A172 (cell line): ENCODE data around the gene SACM1L. TPM values are rescaled to one million over a fixed set of nuclear protein-coding genes. Genes with fewer than 3 reads are reported as not detected.
A peak's percentile ranks its signal among the peaks of the same experiment; 100 is the strongest.
"Not testable (repeated sequence)": the region's sequence is repeated elsewhere in the genome, so short reads cannot be mapped to it uniquely, and the experiment has no call there.

ENCODE experiments used
- DNase-seq: peaks from one replicate; pipeline ENCODE4 v3.0.0-alpha.2; 2015; ENCODE audit warnings: low spot score
- total RNA-seq: library from RNA; depleted of rRNA; stranded (reverse); fragments of >200 nt; shearing (Covaris generic); gene quantifications from 2 replicates; pipeline ENCODE4 v1.2.3, GENCODE V29; 2014

The SACM1L gene
- total RNA-seq, 1 experiment from 2014 or later, result 31.2 TPM

GRCh38 chr3:45666757-45667431 is 22.3 kb upstream of the SACM1L start:
- peak; percentile 68 for DNase-seq

DNA sequence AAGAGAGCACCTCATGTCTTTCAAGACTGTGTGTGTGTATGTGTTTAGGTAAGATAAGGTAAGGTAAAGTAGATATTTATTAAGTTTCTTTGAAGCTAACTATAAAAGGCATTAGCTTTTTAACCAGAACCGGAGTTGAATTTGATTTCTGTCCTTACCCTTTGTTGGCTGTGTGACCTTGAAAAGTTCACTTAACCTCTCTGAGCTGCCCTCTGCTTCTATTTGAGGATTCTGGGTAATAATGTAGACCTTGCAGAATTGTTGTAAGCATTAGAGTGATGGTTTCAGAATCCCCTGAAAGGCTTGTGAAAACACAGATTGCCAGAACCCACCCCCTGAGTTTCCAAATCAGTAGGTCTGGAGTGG is 21.6 kb upstream of the SACM1L start:
- no peak for DNase-seq

DNA sequence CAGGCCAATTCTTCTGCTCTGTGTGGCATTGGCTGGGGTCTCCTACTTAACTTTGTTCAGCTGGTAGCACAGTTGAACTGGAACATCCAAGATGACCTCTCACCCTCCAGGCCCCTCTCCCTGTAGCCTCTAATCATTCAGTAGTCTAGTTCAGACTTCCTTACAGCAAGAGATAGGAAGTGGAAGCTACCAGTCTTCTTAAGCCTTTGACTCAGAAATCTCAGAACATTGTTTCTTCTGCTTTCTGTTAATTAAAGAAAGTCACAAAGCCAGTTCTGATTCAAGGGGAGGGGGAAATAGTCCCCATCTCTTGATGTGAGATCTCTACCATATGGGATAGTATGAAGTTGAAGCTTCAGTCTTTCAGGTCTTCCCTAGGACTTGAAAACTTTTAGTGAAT is 18.8 kb upstream of the SACM1L start:
- DNase-seq, result no peak

DNA sequence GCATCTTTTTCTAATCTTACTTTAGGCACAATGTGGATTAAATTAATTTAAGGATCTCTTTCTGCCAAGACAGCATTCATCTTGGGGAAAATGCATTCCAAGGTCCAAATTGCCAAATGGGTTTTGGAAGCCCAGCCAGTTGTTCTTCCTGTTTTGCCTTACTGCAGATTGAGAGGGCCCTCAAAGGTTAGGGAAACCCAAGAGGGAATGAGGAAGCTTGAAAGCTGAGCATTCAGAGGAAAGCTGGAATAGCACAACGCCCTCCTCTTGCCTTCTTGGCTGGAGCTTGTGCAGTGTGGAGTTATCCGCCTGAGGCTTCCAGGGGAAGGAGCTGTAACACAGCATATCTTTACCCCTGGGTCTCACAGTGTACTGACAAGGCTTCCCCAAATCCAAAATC is 18.2 kb upstream of the SACM1L start:
- DNase-seq, result no peak

DNA sequence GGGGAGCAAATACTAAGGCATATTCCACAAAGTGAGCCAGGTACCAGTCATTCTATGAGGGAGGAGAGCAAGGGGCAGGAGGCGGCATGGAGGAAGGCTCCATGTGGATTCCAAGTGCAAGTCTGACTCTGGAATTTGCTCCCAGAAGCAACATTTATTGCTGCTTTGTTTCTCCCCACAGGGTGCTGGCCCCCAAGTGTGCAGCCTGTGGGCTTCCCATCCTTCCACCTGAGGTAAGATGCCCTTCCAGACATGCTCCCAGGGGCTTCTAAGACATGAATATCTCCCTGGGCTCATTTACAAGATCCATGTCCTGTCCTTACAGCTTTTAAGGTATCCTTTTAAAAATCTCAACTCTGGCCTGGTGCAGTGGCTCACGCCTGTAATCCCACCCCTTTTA is 15.9 kb upstream of the SACM1L start:
- DNase-seq, result no peak

GRCh38 chr3:45676325-45677032 is 12.7 kb upstream of the SACM1L start:
- no peak for DNase-seq

DNA sequence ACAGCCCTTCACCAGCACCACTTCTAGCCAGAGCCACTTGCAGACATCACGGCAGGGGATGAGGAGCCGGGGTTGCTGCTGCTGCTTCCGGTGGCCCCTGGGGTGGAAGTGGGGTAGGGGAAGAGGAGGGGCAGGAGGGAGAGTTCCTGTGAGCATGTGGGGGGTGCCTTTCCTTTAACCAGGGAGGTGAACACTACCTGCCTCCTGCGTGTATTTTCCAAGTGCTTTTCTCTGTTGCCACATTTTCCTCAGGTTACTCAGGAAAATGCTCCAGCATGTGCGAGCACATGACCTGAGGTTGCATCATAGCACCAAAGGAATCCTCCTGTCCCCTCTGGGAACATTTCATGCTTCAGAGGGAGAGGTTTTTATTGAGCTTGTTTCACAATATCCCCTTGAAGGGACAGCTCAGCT is 12.2 kb upstream of the SACM1L start:
- peak; percentile 47 for DNase-seq

DNA sequence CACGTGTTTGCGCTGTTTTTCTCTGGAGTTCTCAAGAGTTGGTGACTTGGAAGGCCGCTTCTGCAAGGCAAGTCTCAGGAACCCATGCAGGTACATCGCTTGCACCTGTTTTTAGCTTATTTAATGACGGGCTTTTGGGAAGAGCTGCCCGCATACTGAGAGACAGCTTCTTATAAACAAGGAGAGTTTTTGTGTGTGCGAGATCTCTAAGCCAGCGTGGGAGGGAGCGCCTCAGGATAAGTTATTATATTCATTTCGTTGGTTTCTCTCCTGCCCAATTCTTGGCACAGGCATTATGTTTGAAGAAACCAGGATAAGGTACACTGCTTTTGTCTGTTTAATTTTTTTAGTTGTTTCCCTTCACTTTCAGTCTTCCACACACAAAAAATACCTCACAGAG is 11.4 kb upstream of the SACM1L start:
- no peak for DNase-seq

DNA sequence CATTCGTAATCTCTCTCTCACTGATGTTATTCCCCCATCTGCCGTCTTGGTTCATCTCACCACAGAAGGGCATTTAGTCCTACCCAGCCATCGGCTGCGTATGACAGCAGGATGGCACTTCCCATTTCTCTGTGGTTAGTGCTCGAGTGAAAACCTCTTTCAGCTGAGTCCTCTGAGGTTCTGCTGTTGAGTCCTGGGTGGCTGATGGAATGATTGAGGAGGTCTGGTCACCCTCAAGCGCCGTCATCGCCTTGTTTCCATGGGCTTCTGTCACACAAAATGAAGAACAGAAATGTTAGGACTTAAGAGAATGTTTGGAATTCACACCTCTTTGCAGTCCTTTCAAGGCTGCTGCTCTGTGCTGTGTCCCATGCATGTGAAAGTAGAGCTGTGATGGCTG is 9.4 kb upstream of the SACM1L start:
- no peak for DNase-seq

DNA sequence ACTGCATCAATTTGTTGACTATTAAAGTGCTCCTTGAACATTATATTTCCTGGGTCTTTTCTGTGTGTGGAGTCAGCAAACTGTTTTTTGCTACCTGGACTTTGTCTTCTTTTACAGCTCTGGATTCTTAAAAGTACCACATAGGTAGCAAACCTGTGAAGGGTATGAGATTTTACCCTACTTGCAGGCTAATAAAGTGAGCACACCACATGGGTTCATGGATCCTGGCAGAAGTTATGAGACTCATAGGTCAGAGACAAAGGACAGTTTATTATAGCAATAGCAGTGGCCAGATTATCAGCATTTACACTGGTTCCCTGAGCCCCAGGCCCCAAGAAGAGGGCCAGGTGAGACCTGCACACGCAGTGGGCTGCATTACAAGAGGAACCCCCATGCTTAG is 8.0 kb upstream of the SACM1L start:
- no peak for DNase-seq

DNA sequence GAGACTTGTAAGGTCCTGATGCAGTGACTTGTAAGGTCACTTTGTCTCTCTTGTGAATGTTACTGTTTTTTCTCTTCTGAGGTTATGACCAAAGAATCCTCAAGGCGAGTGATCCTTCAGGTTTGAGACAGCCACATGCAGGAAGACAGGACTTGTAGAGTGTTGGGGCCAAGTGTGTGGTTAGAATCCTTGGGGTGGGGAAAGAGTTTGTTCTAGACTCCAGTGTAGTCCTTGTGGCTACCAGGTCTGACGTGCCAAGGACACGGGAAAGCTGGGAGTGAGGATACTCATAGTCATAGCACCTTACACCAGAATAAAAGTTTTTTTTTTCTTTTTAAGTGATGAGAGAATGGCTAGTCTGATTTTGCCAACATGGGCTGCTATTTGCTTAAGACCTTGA is 7.3 kb upstream of the SACM1L start:
- DNase-seq, result no peak

DNA sequence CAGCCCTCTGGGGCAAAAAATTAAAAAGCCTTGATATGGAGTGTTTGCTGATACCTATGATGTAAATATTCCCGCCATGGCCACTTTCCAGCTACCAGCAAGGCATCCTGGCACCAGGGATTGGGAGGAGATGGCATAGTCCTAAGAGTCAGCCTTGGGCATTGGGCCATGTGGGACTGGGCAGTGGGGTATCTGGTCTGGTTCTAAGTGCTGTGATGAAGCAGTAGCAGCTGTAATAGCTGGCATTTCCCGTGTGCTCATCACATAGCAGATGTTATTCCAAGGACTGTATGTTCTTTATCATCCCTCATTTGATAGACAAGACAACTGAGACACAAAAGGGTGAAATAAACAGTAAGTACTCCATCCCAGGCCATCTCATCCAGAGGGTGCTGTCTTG is 6.9 kb upstream of the SACM1L start:
- DNase-seq, result no peak

DNA sequence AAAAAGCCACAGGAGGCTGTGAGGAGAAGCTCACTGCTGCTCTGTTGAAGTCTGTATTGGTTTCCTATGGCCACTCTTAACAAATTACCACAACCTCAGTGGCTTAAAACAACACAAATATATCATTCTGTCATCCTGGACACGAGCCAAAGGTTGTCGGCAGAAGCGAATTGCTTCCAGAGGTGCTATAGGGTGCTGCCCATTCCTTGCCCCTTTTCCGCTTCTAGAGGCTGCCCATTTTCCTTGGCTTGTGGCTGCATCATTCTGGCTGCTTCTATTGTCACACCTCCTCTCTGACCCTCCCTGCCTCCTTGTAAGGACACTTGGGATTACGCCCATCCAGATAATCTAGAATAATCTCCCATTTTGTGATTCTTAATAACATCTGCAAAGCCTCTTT is 6.4 kb upstream of the SACM1L start:
- DNase-seq, result no peak

- DNase-seq, result no peak
Observed at GRCh38 chr3:45683417-45684326, 5.5 kb upstream of the SACM1L start.

DNA sequence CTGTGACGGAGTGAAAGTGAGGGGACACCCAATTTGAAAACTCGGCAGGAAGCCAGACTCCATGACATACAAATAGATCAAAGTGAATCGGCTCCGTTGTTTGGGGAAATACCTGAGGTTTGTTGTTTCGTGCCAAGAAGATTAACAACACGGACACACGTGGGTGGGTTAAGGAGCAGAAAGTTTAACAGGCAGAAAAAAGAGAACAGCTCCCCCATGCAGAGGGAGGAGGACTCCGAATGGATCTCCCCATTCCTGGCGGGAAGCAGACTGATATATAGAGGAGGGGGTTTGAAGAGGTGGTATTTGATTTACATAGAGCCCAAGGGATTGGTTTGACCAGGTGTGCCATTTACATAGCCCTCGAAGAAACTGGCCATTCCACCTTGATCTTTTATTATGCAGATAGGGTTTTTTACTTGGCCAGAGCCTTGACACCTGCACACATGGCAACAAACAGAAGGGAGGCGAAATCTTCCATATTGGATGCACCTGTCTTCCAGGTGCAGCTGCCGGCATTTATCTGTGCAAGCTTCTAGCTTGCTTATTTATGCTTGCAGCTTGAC is 4.8 kb upstream of the SACM1L start:
- DNase-seq, result no peak

GRCh38 chr3:45685722-45686121 is 3.5 kb upstream of the SACM1L start:
- DNase-seq, result not testable (repeated sequence)

GRCh38 chr3:45686850-45687249 is 2.3 kb upstream of the SACM1L start:
- no peak for DNase-seq

DNA sequence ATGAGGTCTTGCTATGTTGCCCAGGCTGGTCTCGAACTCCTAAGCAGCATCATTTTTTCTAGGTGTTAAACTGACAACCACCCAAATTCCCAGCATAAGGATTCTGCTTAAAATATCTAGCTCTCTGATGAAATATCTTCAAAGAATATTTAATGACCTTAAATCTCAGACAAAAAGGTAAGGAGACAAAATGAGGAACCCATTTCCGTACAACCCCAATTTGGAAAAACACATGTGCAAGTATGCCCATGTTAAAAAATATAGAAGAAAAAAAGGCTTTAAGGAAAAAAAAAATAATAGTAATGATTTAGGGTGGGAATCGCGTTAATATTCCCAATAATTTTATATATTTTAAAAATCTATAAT is 1.4 kb upstream of the SACM1L start:
- DNase-seq, result no peak

GRCh38 chr3:45688194-45688881 is 858 bp upstream of the SACM1L start:
- no peak for DNase-seq

GRCh38 chr3:45689787-45690145 is 570 bp downstream of the SACM1L start:
- no peak for DNase-seq

DNA sequence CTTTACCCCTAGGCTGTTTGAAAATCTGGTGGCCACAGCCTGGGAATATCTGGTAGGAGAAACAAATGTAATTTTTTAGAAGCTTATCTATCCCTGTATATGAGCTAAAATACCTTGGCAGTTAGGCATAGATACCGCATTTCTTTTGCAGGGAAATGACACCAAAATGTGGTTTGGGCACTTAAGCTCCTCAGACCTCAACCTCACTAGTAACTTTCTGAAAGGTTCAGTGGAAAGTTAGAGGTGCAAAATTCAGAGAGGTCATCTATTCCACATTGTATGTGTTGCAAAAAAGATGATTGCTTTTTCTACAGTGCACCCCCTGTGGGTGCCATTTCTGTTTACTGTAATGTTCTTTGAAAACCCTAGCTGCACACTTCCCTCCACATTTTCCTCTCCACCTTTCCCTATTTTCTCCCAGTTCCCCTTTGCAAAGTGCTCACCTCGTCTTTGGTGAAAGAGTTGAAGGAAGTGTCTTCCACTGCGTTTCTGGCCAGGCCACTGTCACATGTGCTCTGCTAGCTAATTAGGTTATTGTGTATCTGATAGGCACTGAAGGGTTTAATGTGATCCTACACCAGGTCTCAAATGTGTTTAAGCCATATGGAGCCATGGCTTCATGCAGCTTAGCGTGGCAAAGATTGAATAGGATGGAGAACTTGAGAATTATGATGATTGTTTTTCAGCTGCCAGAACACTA is 1.3 kb downstream of the SACM1L start:
- DNase-seq, result no peak
